Endothelial cell of umbilical vein (primary cell): ENCODE results near the gene TUBGCP4.

Experiments
- CTCF ChIP-seq, 2 donors: IDR thresholded peaks; 1 replicate in 1 of 2; 2 replicates in 1 of 2; pipeline ENCODE4 v1.5.1; 2011; ENCODE audit warnings: low read length in 2 of 2, mild to moderate bottlenecking in 2 of 2, moderate library complexity in 2 of 2, control low read depth in 1 of 2, inconsistent platforms in 1 of 2, low read depth in 1 of 2; ENCODE audit not compliant: insufficient read depth in 1 of 2; ENCODE audit errors: extremely low read depth in 1 of 2
- EZH2 ChIP-seq: IDR thresholded peaks from 2 replicates; pipeline ENCODE4 v1.6.1; 2012; ENCODE audit warnings: borderline replicate concordance, low read depth, mild to moderate bottlenecking, moderate library complexity, low read length, inconsistent platforms; ENCODE audit not compliant: severe bottlenecking
- FOS ChIP-seq: IDR thresholded peaks from 2 replicates; pipeline ENCODE4 v1.6.1; 2011; ENCODE audit warnings: mild to moderate bottlenecking, low read length, moderate library complexity, borderline replicate concordance; ENCODE audit not compliant: insufficient read depth
- JUN ChIP-seq: IDR thresholded peaks from 2 replicates; pipeline ENCODE4 v1.6.1; 2011; ENCODE audit warnings: borderline replicate concordance, low read depth; ENCODE audit not compliant: insufficient read length, insufficient read depth
- MYC ChIP-seq: IDR thresholded peaks from one replicate; pipeline ENCODE4 v1.6.1; 2011; ENCODE audit warnings: mild to moderate bottlenecking, low read depth, low read length
- POLR2A ChIP-seq: IDR thresholded peaks from 2 replicates; pipeline ENCODE4 v1.6.1; 2012; ENCODE audit warnings: low read depth, mild to moderate bottlenecking, control low read depth, low read length
- POLR2AphosphoS5 ChIP-seq: IDR thresholded peaks from 2 replicates; pipeline ENCODE4 v1.6.1; 2012; ENCODE audit warnings: low read depth, mild to moderate bottlenecking, control low read depth, low read length, moderate library complexity; ENCODE audit not compliant: insufficient read depth
- TF ChIP-seq, protein P1 (sequence below): IDR thresholded peaks from 2 replicates; pipeline ENCODE4 v1.6.1; 2011; ENCODE audit not compliant: insufficient read depth, insufficient read length

GRCh38 chr15:43370310-43370974 lies 459 bp upstream of the TUBGCP4 start:
- no peak for TF ChIP-seq POLR2A
- TF ChIP-seq CTCF (IDR thresholded peaks at IDR 0.05; ENCODE audit: extremely low read depth in 1 of 2, insufficient read depth in 1 of 2, low read depth in 1 of 2, low read length in 2 of 2): no peak
- TF ChIP-seq POLR2AphosphoS5: no peak
- no peak for TF ChIP-seq JUN
- no peak for TF ChIP-seq MYC
- no peak for TF ChIP-seq EZH2
- TF ChIP-seq, protein P1, sequence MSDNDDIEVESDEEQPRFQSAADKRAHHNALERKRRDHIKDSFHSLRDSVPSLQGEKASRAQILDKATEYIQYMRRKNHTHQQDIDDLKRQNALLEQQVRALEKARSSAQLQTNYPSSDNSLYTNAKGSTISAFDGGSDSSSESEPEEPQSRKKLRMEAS: no peak
- TF ChIP-seq FOS: no peak
